WTC11 (cell line): ENCODE measurements around the gene OVCA2. TPM values are rescaled to one million over a fixed set of nuclear protein-coding genes. Genes with fewer than 3 reads are reported as not detected.
A peak's percentile ranks its signal among the peaks of the same experiment; 100 is the strongest.

Source experiments
- ATAC-seq: fragments of 200-7000 bp; cut with Tn5 transposase; 2 replicates; pipeline ENCODE4 v1.10.0; 2021; ENCODE audit warnings: mild to moderate bottlenecking, moderate library complexity
- CTCF ChIA-PET: fragments of 300-600 bp; sonication (Branson Sonifier 250); formaldehyde crosslinking; loops from one replicate; lab custom pipeline; 2021; ENCODE audit warnings: antibody characterized with exemption; lab: Charles Lee
- POLR2A ChIA-PET: fragments of 350-600 bp; sonication (Branson Sonifier 250); formaldehyde crosslinking; loops from one replicate; lab custom pipeline; 2021; ENCODE audit warnings: antibody characterized with exemption; lab: Charles Lee
- DNase-seq: peaks from one replicate; pipeline ENCODE4 v3.0.0; 2021; ENCODE audit warnings: low spot score
- H3K27ac Mint-ChIP-seq: 2 replicates; pipeline ENCODE4 v1.8.0; 2021; ENCODE audit warnings: mixed read lengths
- H3K27me3 Mint-ChIP-seq: 2 replicates; pipeline ENCODE4 v1.8.0; 2021; ENCODE audit warnings: low read depth, mild to moderate bottlenecking, moderate library complexity, mixed read lengths
- H3K36me3 Mint-ChIP-seq: 2 replicates; pipeline ENCODE4 v1.8.0; 2021; ENCODE audit warnings: mixed read lengths
- H3K4me1 Mint-ChIP-seq: 2 replicates; pipeline ENCODE4 v1.8.0; 2022; ENCODE audit warnings: mixed read lengths
- H3K4me3 Mint-ChIP-seq: 2 replicates; pipeline ENCODE4 v1.8.0; 2021; ENCODE audit warnings: mild to moderate bottlenecking, moderate library complexity, mixed read lengths
- H3K9me3 Mint-ChIP-seq: 2 replicates; pipeline ENCODE4 v1.8.0; 2021; ENCODE audit warnings: mixed read lengths
- ARID4B ChIP-seq: sonication (generic); formaldehyde crosslinking; IDR thresholded peaks from 2 replicates; pipeline ENCODE4 v1.8.0; 2023; ENCODE audit warnings: missing genetic modification reagents, mild to moderate bottlenecking, borderline replicate concordance
- ATF2 ChIP-seq: sonication (generic); formaldehyde crosslinking; IDR thresholded peaks from 2 replicates; pipeline ENCODE4 v1.8.1; 2022; ENCODE audit warnings: low read depth, missing genetic modification reagents, borderline replicate concordance
- CDX4 ChIP-seq: fragments of 250-450 bp; sonication (Bioruptor Pico); IDR thresholded peaks from 2 replicates; pipeline ENCODE4 v1.9.0; 2021; ENCODE audit warnings: moderate library complexity, mild to moderate bottlenecking, inconsistent platforms, borderline replicate concordance
- E2F4 ChIP-seq: sonication (generic); formaldehyde crosslinking; IDR thresholded peaks from 2 replicates; pipeline ENCODE4 v1.8.1; 2022; ENCODE audit warnings: low read depth, mild to moderate bottlenecking, moderate library complexity, missing genetic modification reagents, borderline replicate concordance
- ESRRA ChIP-seq: sonication (generic); formaldehyde crosslinking; IDR thresholded peaks from 2 replicates; pipeline ENCODE4 v1.8.1; 2022; ENCODE audit warnings: mild to moderate bottlenecking, missing genetic modification reagents, borderline replicate concordance
- FOXP4 ChIP-seq: sonication (generic); formaldehyde crosslinking; IDR thresholded peaks from 2 replicates; pipeline ENCODE4 v1.8.0; 2022; ENCODE audit warnings: mild to moderate bottlenecking, missing genetic modification reagents
- GTF2I ChIP-seq: fragments of 250-450 bp; sonication (Bioruptor Pico); conservative IDR thresholded peaks from 2 replicates; pipeline ENCODE4 v1.4.0; 2021; ENCODE audit warnings: mild to moderate bottlenecking
- JUN ChIP-seq: sonication (generic); formaldehyde crosslinking; IDR thresholded peaks from 2 replicates; pipeline ENCODE4 v1.8.0; 2023; ENCODE audit warnings: mild to moderate bottlenecking, missing genetic modification reagents
- MXD4 ChIP-seq: fragments of 250-450 bp; sonication (Bioruptor Pico); IDR thresholded peaks from 2 replicates; pipeline ENCODE4 v1.8.0; 2021; ENCODE audit warnings: mild to moderate bottlenecking, moderate library complexity, borderline replicate concordance
- NFYB ChIP-seq: sonication (generic); formaldehyde crosslinking; conservative IDR thresholded peaks from 2 replicates; pipeline ENCODE4 v1.8.0; 2022; ENCODE audit warnings: low read depth, missing genetic modification reagents
- OVOL2 ChIP-seq: fragments of 250-450 bp; sonication (Bioruptor Pico); IDR thresholded peaks from 2 replicates; pipeline ENCODE4 v1.9.0; 2021; ENCODE audit warnings: mild to moderate bottlenecking, borderline replicate concordance
- RELA ChIP-seq: sonication (generic); formaldehyde crosslinking; IDR thresholded peaks from 2 replicates; pipeline ENCODE4 v1.8.1; 2022; ENCODE audit warnings: missing genetic modification reagents, mild to moderate bottlenecking, borderline replicate concordance
- SMAD3 ChIP-seq: sonication (generic); formaldehyde crosslinking; IDR thresholded peaks from 2 replicates; pipeline ENCODE4 v1.8.0; 2022; ENCODE audit warnings: missing genetic modification reagents, mild to moderate bottlenecking, borderline replicate concordance
- STAT6 ChIP-seq: sonication (generic); formaldehyde crosslinking; conservative IDR thresholded peaks from 2 replicates; pipeline ENCODE4 v1.8.1; 2023; ENCODE audit warnings: mild to moderate bottlenecking, low read depth, missing genetic modification reagents, moderate library complexity
- TEAD4 ChIP-seq: sonication (generic); formaldehyde crosslinking; IDR thresholded peaks from 2 replicates; pipeline ENCODE4 v1.8.0; 2022; ENCODE audit warnings: mild to moderate bottlenecking, missing genetic modification reagents
- USF2 ChIP-seq: sonication (generic); formaldehyde crosslinking; IDR thresholded peaks from 2 replicates; pipeline ENCODE4 v1.8.1; 2023; ENCODE audit warnings: mild to moderate bottlenecking, missing genetic modification reagents, moderate library complexity
- ZBTB21 ChIP-seq: sonication (generic); formaldehyde crosslinking; IDR thresholded peaks from 2 replicates; pipeline ENCODE4 v1.8.1; 2023; ENCODE audit warnings: mild to moderate bottlenecking, missing genetic modification reagents, borderline replicate concordance
- ZNF121 ChIP-seq: sonication (generic); formaldehyde crosslinking; IDR thresholded peaks from 2 replicates; pipeline ENCODE4 v1.8.0; 2023; ENCODE audit warnings: missing genetic modification reagents
- ZNF219 ChIP-seq: sonication (generic); formaldehyde crosslinking; IDR thresholded peaks from 2 replicates; pipeline ENCODE4 v1.8.0; 2023; ENCODE audit warnings: missing genetic modification reagents, mild to moderate bottlenecking, borderline replicate concordance
- ZNF232 ChIP-seq: sonication (generic); formaldehyde crosslinking; IDR thresholded peaks from 2 replicates; pipeline ENCODE4 v1.8.0; 2022; ENCODE audit warnings: mild to moderate bottlenecking, missing genetic modification reagents
- ZNF317 ChIP-seq: sonication (generic); formaldehyde crosslinking; IDR thresholded peaks from 2 replicates; pipeline ENCODE4 v1.8.1; 2023; ENCODE audit warnings: low read depth, mild to moderate bottlenecking, moderate library complexity, missing genetic modification reagents, borderline replicate concordance
- total RNA-seq: library from RNA; stranded (reverse); gene quantifications from 3 replicates; pipeline ENCODE4 v1.2.3, GENCODE V29; 2021

The OVCA2 gene
- total RNA-seq, 1 experiment from 2014 or later = 23.5 TPM

- CTCF ChIA-PET = interaction anchor here (0.6 to 6.2 kb wide), 59 partner anchors 8 to 358 kb away, joined by 3 to 229 read pairs (median 4); partner anchors contain the start of genes RTN4RL1, SMG6 and SRR
- TF ChIP-seq CDX4 (CRISPR knock-in tag) (no peak), E2F4 (CRISPR knock-in tag) (peak; percentile 33; the same call in 1 of the 2 replicates), STAT6 (CRISPR knock-in tag) (no peak), JUN (CRISPR knock-in tag) (peak; percentile 53; the same call in 1 of the 2 replicates), ZNF121 (CRISPR knock-in tag) (no peak), RELA (CRISPR knock-in tag) (no peak), ATF2 (CRISPR knock-in tag) (no peak), ZNF232 (no peak), FOXP4 (CRISPR knock-in tag) (peak; percentile 61; the same call in 1 of the 2 replicates), NFYB (CRISPR knock-in tag) (no peak; the same call in 1 of the 2 replicates), TEAD4 (CRISPR knock-in tag) (peak; percentile 67), SMAD3 (no peak), GTF2I (no peak), OVOL2 (CRISPR knock-in tag) (no peak), ESRRA (CRISPR knock-in tag) (no peak), USF2 (CRISPR knock-in tag) (no peak), MXD4 (CRISPR knock-in tag) (no peak), ZBTB21 (no peak), ARID4B (CRISPR knock-in tag) (0 out of 2 replicates have a peak, but pooled peaks have one; percentile 15), ZNF317 (CRISPR knock-in tag) (no peak; the same call in 1 of the 2 replicates), ZNF219 (CRISPR knock-in tag) (peak; percentile 72; the same call in 1 of the 2 replicates)
Measured at GRCh38 chr17:2057760-2058585, 16.2 kb downstream of the OVCA2 start.

More at GRCh38 chr17:2057760-2058585, 16.2 kb downstream of the OVCA2 start:
- H3K4me1 Mint-ChIP-seq = peaks cover 19% of the 10 kb centered on the region
- DNase-seq (no peak), ATAC-seq (no peak)
- H3K9me3 Mint-ChIP-seq = no peaks in the 10 kb centered on the region
- no peaks in the 10 kb centered on the region for H3K36me3 Mint-ChIP-seq
- no peak overlapping the region for H3K27ac Mint-ChIP-seq
- POLR2A ChIA-PET = interaction anchor here (1.6 kb wide), 1 partner anchor 187 kb away, joined by 5 read pairs; no protein-coding TSS in a partner anchor
- H3K27me3 Mint-ChIP-seq = peaks cover 68% of the 10 kb centered on the region
- peak overlapping the region; percentile 39 for H3K4me3 Mint-ChIP-seq
